HG02798 (cell line): ENCODE measurements around the gene KDELR3.

Source experiments
- ATAC-seq: cut with Tn5 transposase; IDR thresholded peaks from one replicate; pipeline ENCODE4 v1.9.1; 2021; ENCODE audit warnings: mild to moderate bottlenecking; ENCODE audit not compliant: unreplicated experiment, poor library complexity

KDELR3 gene

GRCh38 chr22:38479096-38479837 is 11.4 kb downstream of the KDELR3 start:
- ATAC-seq: no peak

GRCh38 chr22:38481162-38481870 is 13.4 kb downstream of the KDELR3 start:
- ATAC-seq: no peak

- no peak for ATAC-seq
Observed at GRCh38 chr22:38481871-38482332, 14.0 kb downstream of the KDELR3 start.

- ATAC-seq: no peak
Observed at GRCh38 chr22:38482662-38483308, 14.9 kb downstream of the KDELR3 start.

GRCh38 chr22:38484244-38484643 is 16.3 kb downstream of the KDELR3 start:
- no peak for ATAC-seq

- no peak for ATAC-seq
Observed at GRCh38 chr22:38485783-38486182, 17.9 kb downstream of the KDELR3 start.

GRCh38 chr22:38487946-38488345 is 20.1 kb downstream of the KDELR3 start:
- no peak for ATAC-seq

- ATAC-seq: no peak
Observed at GRCh38 chr22:38489142-38489541, 21.2 kb downstream of the KDELR3 start.

- no peak for ATAC-seq
Observed at GRCh38 chr22:38489561-38490145, 21.8 kb downstream of the KDELR3 start.

- ATAC-seq: no peak
Observed at GRCh38 chr22:38490475-38490874, 22.6 kb downstream of the KDELR3 start.

- ATAC-seq: no peak
Observed at GRCh38 chr22:38490915-38491314, 23.0 kb downstream of the KDELR3 start.

- ATAC-seq: no peak
Observed at GRCh38 chr22:38491707-38492348, 23.9 kb downstream of the KDELR3 start.

GRCh38 chr22:38494498-38494897 is 26.6 kb downstream of the KDELR3 start:
- no peak for ATAC-seq

GRCh38 chr22:38494939-38495338 is 27.0 kb downstream of the KDELR3 start:
- no peak for ATAC-seq

GRCh38 chr22:38497869-38498268 is 30.0 kb downstream of the KDELR3 start:
- ATAC-seq: no peak

GRCh38 chr22:38501797-38502672 is 34.1 kb downstream of the KDELR3 start:
- no peak for ATAC-seq

- no peak for ATAC-seq
Observed at GRCh38 chr22:38503021-38503420, 35.1 kb downstream of the KDELR3 start.

GRCh38 chr22:38504731-38505540 is 37.0 kb downstream of the KDELR3 start:
- ATAC-seq: no peak
